Loucy (cell line): ENCODE results near the gene STRADB.

ENCODE experiments used
- H2AFZ ChIP-seq: fragments of 200-600 bp; sonication (generic); 2 replicates; pipeline ENCODE4 v1.6.0; 2016; ENCODE audit warnings: antibody characterized with exemption, mild to moderate bottlenecking, low read length, moderate library complexity
- H3F3A ChIP-seq: fragments of 200-600 bp; 2 replicates; pipeline ENCODE4 v1.6.0; 2016; ENCODE audit warnings: antibody characterized with exemption, low read depth, mild to moderate bottlenecking
- H3K27me3 ChIP-seq: fragments of 200-600 bp; sonication (generic); 2 replicates; pipeline ENCODE4 v1.6.1; 2014; ENCODE audit warnings: low read length, mild to moderate bottlenecking; ENCODE audit not compliant: insufficient read depth, poor library complexity, severe bottlenecking
- H3K36me3 ChIP-seq: fragments of 200-600 bp; sonication (generic); 2 replicates; pipeline ENCODE4 v1.6.1; 2016; ENCODE audit warnings: low read length; ENCODE audit not compliant: insufficient read depth
- H3K4me1 ChIP-seq: fragments of 200-600 bp; sonication (generic); 2 replicates; pipeline ENCODE4 v1.5.1; 2014; ENCODE audit warnings: low read length, mild to moderate bottlenecking; ENCODE audit not compliant: insufficient read depth, poor library complexity, severe bottlenecking
- H3K4me2 ChIP-seq: fragments of 200-600 bp; sonication (generic); 2 replicates; pipeline ENCODE4 v1.6.0; 2014; ENCODE audit warnings: antibody characterized with exemption, low read length, low read depth, mild to moderate bottlenecking; ENCODE audit not compliant: poor library complexity, severe bottlenecking
- H3K4me3 ChIP-seq: fragments of 200-600 bp; sonication (generic); 2 replicates; pipeline ENCODE4 v1.5.1; 2014; ENCODE audit warnings: low read length, mild to moderate bottlenecking, mixed read lengths; ENCODE audit not compliant: poor library complexity, severe bottlenecking
- H3K79me2 ChIP-seq: fragments of 200-600 bp; sonication (generic); 2 replicates; pipeline ENCODE4 v1.6.1; 2014; ENCODE audit warnings: low read length; ENCODE audit not compliant: insufficient read depth
- H3K9ac ChIP-seq: fragments of 200-600 bp; sonication (generic); 2 replicates; pipeline ENCODE4 v1.6.0; 2014; ENCODE audit warnings: mild to moderate bottlenecking, low read depth, low read length, moderate library complexity; ENCODE audit not compliant: poor library complexity, severe bottlenecking
- H3K9me2 ChIP-seq: fragments of 200-600 bp; sonication (generic); replicated peaks from 2 replicates; pipeline ENCODE4 v1.6.1; 2016; ENCODE audit warnings: low read depth, low read length, mixed read lengths
- H3K9me3 ChIP-seq: fragments of 200-600 bp; sonication (generic); 2 replicates; pipeline ENCODE4 v1.6.1; 2014; ENCODE audit warnings: mild to moderate bottlenecking, antibody characterized with exemption, low read length, low read depth; ENCODE audit not compliant: insufficient read depth
- H4K20me1 ChIP-seq: fragments of 200-600 bp; sonication (generic); 2 replicates; pipeline ENCODE4 v1.6.0; 2014; ENCODE audit warnings: antibody characterized with exemption, low read length, mild to moderate bottlenecking; ENCODE audit not compliant: insufficient read depth, poor library complexity, severe bottlenecking
- CTCF ChIP-seq: fragments of 200-600 bp; sonication (generic); conservative IDR thresholded peaks from 2 replicates; pipeline ENCODE4 v1.5.1; 2014; ENCODE audit warnings: mild to moderate bottlenecking, antibody characterized with exemption, low read length
- EZH2phosphoT487 ChIP-seq: fragments of 200-600 bp; IDR thresholded peaks from 2 replicates; pipeline ENCODE4 v1.6.1; 2018; ENCODE audit warnings: antibody characterized with exemption, mild to moderate bottlenecking, moderate library complexity, borderline replicate concordance

Gene STRADB

GRCh38 chr2:201496785-201497184 is 45.2 kb downstream of the STRADB start:
- no peak overlapping the region for H2AFZ ChIP-seq
- H3K27me3 ChIP-seq: no peaks in the 10 kb centered on the region
- H3K9me2 ChIP-seq: no peaks in the 10 kb centered on the region
- no peak overlapping the region for H3K4me3 ChIP-seq
- H4K20me1 ChIP-seq: no peaks in the 10 kb centered on the region
- TF ChIP-seq CTCF (no peak), EZH2phosphoT487 (no peak)
- no peaks in the 10 kb centered on the region for H3K79me2 ChIP-seq
- no peaks in the 10 kb centered on the region for H3F3A ChIP-seq
- H3K9me3 ChIP-seq: no peaks in the 10 kb centered on the region
- no peaks in the 10 kb centered on the region for H3K36me3 ChIP-seq
- H3K9ac ChIP-seq: no peak overlapping the region
- H3K4me1 ChIP-seq: no peaks in the 10 kb centered on the region
- no peak overlapping the region for H3K4me2 ChIP-seq

GRCh38 chr2:201500534-201500933 is 49.0 kb downstream of the STRADB start:
- Histone ChIP-seq H3K79me2 (no peaks in the 10 kb centered on the region), H3K4me3 (no peak overlapping the region), H3K36me3 (no peaks in the 10 kb centered on the region), H3K9ac (no peak overlapping the region), H3K9me3 (peaks cover 5% of the 10 kb centered on the region; the same call in 1 of the 2 replicates), H3K4me2 (no peak overlapping the region), H3K4me1 (no peaks in the 10 kb centered on the region), H2AFZ (no peak overlapping the region), H3F3A (no peaks in the 10 kb centered on the region), H3K27me3 (no peaks in the 10 kb centered on the region), H3K9me2 (no peaks in the 10 kb centered on the region), H4K20me1 (no peaks in the 10 kb centered on the region)
- TF ChIP-seq CTCF (no peak), EZH2phosphoT487 (no peak)

- Histone ChIP-seq H3K9ac (no peak overlapping the region), H3F3A (no peaks in the 10 kb centered on the region), H3K79me2 (no peaks in the 10 kb centered on the region), H3K4me1 (no peaks in the 10 kb centered on the region), H3K4me2 (no peak overlapping the region), H3K36me3 (no peaks in the 10 kb centered on the region), H3K27me3 (no peaks in the 10 kb centered on the region), H2AFZ (no peak overlapping the region), H4K20me1 (no peaks in the 10 kb centered on the region), H3K9me2 (no peaks in the 10 kb centered on the region), H3K4me3 (no peak overlapping the region), H3K9me3 (peaks cover 5% of the 10 kb centered on the region; the same call in 1 of the 2 replicates)
- TF ChIP-seq EZH2phosphoT487 (no peak), CTCF (no peak)
These were observed 51.2 kb downstream of the STRADB start for GRCh38 chr2:201502713-201503112.
